Stimulated activated CD4-positive, alpha-beta T cell treated with anti-CD3 and anti-CD28 coated beads, Interleukin-4, amount 100 ng/mL, for 4 hours (primary cell): ENCODE measurements around the gene MTIF2.
"Not testable (repeated sequence)": the region's sequence is repeated elsewhere in the genome, so short reads cannot be mapped to it uniquely, and the experiment has no call there.

Source experiments
- DNase-seq, 2 experiments: peaks; one replicate each; pipeline ENCODE4 v3.0.0-alpha.2; 2020

Gene MTIF2

DNA sequence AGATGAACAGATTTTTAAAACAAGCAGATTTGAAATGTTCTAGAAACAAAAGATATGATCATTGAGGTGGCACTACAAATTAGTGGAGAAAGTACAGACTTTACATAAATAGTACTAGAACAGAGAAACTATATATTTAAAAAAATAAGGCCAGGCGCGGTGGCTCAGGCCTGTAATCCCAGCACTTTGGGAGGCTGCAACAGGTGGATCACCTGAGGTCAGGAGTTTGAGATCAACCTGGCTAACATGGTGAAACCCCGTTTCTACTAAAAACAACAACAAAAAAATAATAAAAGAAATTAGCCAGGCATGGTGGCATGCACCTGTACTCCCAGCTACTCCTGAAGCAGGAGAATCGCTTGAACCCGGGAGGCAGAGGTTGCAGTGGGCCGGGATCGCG is 82.2 kb downstream of the MTIF2 start:
- DNase-seq: not testable (repeated sequence)
